SK-MEL-5 (cell line): ENCODE measurements around the gene USP49. TPM values are rescaled to one million over a fixed set of nuclear protein-coding genes. Genes with fewer than 3 reads are reported as not detected.
"Not testable (repeated sequence)": the region's sequence is repeated elsewhere in the genome, so short reads cannot be mapped to it uniquely, and the experiment has no call there.

Experiments used
- DNase-seq: peaks from one replicate; pipeline ENCODE4 v3.0.0-alpha.2; 2016; ENCODE audit warnings: low read depth, low spot score
- in situ Hi-C: cut with HindIII; loops from 2 replicates; pipeline ENCODE4 v1.10.0; 2016; ENCODE audit warnings: low sequenced_read_pairs, high pct_unique_total_duplicates, low pct_unique_long_range_greater_than_20kb
- total RNA-seq: library from RNA; depleted of rRNA; stranded (reverse); fragments of >200 nt; shearing (Covaris generic); gene quantifications from 2 replicates; pipeline ENCODE4 v1.2.3, GENCODE V29; 2014

The USP49 gene
- total RNA-seq, 1 experiment from 2014 or later = 0.85 TPM

- in situ Hi-C loops = no loop called here
- no peak for DNase-seq
These were observed 115.8 kb downstream of the USP49 start for GRCh38 chr6:41779336-41779735.

- no peak for DNase-seq
- in situ Hi-C loops = no loop called here
These were observed 116.3 kb downstream of the USP49 start for GRCh38 chr6:41778895-41779294.

GRCh38 chr6:41777551-41778285 is 117.5 kb downstream of the USP49 start:
- DNase-seq = no peak
- in situ Hi-C loops = no loop called here

GRCh38 chr6:41775293-41775882 is 119.8 kb downstream of the USP49 start:
- DNase-seq = no peak
- in situ Hi-C loops = no loop called here

- in situ Hi-C loops = no loop called here
- no peak for DNase-seq
These were observed 120.3 kb downstream of the USP49 start for GRCh38 chr6:41774841-41775240.

GRCh38 chr6:41771058-41771983 is 123.9 kb downstream of the USP49 start:
- in situ Hi-C loops = no loop called here

GRCh38 chr6:41770381-41771057 is 124.7 kb downstream of the USP49 start:
- DNase-seq = no peak
- in situ Hi-C loops = no loop called here

More at GRCh38 chr6:41771058-41771983, 123.9 kb downstream of the USP49 start:
- no peak for DNase-seq

- in situ Hi-C loops = no loop called here
- no peak for DNase-seq
These were observed 125.8 kb downstream of the USP49 start for GRCh38 chr6:41769376-41769775.

GRCh38 chr6:41768545-41769308 is 126.4 kb downstream of the USP49 start:
- in situ Hi-C loops = no loop called here
- DNase-seq = no peak

- in situ Hi-C loops = no loop called here
These were observed 127.9 kb downstream of the USP49 start for GRCh38 chr6:41767112-41767833.

GRCh38 chr6:41766043-41766664 is 129.0 kb downstream of the USP49 start:
- DNase-seq, in situ Hi-C loops: not testable (repeated sequence)

More at GRCh38 chr6:41767112-41767833, 127.9 kb downstream of the USP49 start:
- peak; percentile 39 for DNase-seq

GRCh38 chr6:41763470-41763869 is 131.7 kb downstream of the USP49 start:
- no peak for DNase-seq
- in situ Hi-C loops = no loop called here

GRCh38 chr6:41759905-41760579 is 135.1 kb downstream of the USP49 start:
- in situ Hi-C loops = no loop called here
- DNase-seq = no peak

GRCh38 chr6:41759106-41759904 is 135.9 kb downstream of the USP49 start:
- DNase-seq = no peak
- in situ Hi-C loops = no loop called here

GRCh38 chr6:41758641-41759035 is 136.5 kb downstream of the USP49 start:
- in situ Hi-C loops = no loop called here
- DNase-seq = no peak
